Measurements from ENCODE around the gene KCNIP3.
A peak's percentile ranks its signal among the peaks of the same experiment; 100 is the strongest.
"Not testable (repeated sequence)": the region's sequence is repeated elsewhere in the genome, so short reads cannot be mapped to it uniquely, and the experiment has no call there.

The KCNIP3 gene

DNA sequence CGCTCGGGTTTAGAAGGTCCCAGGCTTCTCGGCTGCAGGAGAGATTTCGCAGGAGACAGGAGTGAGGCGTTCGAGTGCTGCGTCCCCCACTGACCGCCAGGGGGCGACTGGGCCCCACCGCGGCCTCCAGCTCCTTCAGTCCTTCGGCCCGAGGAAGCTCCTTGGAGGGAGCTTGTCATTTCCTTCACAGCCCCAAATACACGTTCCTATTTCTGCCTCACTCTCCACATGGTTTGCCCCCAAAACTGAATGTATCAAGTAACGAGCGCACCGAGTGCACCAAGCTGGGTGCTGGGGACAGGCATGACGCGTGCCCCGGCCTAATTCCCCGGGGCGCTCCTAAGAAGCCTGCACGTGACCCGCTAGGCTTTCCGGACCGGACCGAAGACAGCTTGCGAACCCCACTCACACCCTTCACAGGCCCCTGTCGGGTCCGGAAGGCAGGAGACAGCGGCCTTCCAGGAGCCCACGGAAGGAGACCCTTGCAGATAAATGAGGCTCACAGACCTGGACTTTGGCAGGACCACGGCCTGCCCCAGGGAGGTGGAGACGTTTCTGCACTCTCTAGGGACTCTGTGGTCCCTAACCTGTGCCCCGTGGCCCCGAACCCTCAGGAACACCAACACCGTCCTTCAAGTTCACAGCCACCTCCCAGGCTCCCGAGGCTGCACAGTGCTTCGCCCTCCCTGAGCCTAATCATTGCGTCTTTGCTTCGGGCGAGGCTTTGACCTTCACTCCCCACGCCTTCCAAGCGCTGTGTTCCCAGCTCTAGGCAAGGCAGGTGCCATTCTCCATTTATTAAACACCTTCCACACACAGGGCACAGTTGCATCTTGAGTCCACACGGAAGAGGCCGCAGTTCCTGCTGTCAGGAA, 92.3 kb downstream of the KCNIP3 start:
- DNase-seq = peak; percentile 6

DNA sequence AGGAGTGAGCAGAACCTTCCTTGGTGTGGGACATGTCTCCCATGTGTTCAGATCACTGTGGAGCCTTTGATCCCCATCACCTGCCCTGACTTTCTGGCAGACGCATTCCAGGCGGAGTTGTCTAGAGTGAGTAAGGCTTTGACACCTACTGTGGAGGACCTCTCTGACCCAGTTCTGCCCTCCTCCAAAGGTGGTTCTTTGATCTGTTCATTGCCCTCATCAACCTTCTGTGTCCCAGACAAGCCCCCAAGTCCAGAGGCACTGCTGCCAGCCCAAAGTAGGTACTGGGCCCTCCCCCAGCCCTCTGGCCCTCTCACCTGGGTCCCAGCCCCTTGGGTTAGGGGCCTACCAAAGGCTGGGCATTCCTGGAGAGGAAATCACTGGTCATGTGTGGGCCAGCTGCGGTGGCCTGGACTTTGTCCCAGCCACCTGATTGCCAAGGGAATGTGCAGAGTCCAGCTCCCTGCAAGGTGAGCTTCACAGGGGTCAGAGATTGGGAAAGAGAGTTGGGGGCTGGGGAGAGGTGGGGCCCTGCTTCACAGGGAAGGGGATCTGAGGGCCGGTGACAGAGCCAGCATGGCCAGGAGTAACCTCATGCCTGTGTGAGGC, 93.2 kb downstream of the KCNIP3 start:
- DNase-seq = no peak

DNA sequence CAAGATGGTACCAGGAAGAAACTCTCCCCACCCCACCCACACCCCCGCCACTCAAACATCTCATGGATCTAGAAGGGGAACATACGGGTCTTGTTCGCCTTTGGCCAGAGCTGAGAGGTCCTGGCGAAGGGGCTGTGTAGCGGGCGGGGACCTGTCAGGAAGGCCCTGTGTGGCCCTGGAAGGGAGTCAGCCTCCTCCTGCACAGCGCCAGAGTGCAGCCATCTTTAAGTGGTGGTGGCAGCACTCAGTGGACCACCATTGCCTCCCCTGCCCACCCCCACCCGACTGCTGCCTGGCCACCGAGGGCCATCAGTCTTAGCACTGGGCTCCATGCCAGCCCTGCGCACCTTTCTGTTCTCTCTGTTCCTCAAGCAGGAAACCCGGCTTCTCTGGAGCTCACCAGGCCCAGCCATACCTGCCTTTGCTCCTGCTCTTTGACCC, 93.8 kb downstream of the KCNIP3 start:
- DNase-seq = no peak

DNA sequence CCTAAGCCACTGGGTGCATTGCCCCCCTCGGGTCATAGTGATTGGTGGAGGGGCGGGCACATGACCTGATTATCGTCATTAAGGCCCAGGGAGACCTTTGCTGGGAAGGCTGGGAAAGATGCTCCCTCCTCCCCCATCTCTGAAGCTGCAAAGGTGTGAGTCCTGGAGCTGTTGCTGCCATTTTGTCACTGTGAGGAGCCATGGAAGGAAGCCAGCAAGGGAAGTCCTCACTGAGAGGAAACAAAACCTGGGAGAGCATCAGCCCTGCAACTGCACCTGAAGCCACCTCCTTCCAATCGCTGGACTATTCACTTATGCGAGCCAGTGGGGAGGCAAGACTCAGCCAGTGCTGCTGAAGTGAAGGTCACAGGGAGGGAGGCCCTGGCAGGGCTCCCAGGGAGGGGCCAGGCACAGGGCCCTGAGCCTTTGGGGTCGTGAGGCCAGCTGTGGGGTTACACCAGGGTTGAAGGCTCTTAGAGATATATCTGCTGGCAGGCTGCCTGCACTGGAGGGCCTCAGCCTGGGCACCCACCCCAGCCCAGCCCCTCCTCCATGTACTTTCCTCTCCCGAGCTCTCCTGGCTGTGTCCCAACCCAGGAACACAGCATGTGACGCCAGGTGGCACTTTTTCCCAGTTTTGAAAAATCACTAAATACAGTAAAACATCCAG, 94.6 kb downstream of the KCNIP3 start:
- no peak for DNase-seq

DNA sequence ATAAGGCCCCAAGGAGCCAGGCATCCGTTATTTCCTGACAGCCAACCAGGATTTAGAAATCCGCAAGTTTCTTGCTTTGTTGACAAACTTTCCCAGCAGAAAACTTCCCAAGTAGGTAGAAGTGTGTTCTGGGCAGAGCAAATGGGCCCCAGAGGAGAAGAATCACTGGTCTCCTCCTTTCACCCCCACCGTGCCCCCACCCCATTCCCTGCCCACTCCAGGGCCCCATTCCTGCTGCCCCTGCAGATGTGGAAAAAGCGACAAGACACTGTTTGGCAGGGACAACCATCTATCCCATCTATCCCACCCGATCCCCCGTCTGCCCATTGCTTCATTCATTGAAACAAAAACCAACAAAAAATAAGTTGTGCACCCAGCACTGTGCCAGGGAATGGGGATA, 95.2 kb downstream of the KCNIP3 start:
- no peak for DNase-seq

DNA sequence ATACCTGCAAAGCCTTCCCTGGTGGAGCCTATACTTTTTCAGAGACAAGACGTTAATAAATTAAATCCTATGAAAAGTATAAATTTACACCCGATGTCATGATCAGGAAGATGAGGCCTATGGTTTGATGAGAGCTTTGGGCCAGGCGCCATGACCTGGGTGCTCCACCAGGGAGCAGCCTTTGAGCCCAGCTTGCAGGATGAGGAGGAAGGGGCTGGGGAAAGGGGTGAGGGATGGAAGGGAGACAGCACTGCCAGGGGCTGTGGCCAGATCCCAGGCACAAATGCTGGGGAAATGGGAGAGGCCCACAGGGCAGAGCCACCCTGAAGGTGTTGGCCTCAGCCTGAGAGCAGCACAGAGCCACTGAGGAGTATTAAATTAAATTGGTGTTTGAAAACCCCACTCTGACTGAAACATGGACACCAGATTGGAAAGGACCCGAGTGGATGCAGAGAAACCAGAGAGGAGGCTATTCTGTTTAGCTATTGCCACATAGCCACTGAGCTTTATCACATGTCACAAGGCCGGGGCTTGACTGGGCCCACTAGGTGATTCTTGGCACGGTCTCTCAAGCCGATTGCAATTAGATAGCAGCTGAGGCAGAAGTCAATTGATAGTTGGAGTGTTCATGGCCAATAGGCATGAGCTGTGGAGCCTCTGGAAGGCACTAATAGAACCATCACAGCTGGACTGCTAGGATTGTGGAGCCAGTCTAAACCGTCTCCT, 95.7 kb downstream of the KCNIP3 start:
- DNase-seq = no peak

DNA sequence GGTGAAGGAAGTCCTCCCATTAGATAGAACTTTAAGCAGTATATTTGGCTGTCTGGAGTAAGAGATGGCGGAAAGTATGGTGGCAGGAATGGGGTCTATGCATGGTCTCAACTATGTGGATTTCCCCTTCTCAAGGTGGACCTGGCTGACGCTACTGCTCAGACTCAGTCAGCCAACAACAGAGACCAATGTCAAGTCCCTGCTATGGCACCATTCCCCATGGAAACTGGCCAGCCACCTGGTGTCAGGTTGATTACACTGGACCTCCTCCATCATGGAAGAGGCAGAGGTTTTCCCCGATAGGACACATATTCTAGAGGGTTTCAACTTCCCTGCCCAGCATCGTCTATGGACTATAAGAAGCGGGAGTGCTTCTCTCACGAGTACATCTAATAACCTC, 96.8 kb downstream of the KCNIP3 start:
- no peak for DNase-seq

DNA sequence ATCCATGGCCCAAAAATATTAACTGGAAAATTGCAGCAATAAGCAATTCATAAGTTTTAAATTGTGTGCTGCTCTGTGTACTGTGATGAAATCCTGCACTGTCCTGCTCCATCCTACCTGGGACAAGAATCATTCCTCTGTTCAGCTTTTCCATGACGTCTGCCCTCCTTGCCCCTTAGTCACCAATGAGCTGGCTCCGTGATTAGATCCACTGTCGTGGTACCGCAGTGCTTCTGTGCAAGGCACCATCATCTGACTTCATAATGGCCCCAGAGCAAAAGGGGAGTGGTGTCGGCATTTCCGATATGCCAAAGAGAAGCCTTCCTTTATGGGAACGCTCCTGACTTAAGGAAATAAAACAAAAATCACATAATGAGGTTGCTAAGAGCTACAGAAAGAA, 101.9 kb downstream of the KCNIP3 start:
- DNase-seq = no peak

DNA sequence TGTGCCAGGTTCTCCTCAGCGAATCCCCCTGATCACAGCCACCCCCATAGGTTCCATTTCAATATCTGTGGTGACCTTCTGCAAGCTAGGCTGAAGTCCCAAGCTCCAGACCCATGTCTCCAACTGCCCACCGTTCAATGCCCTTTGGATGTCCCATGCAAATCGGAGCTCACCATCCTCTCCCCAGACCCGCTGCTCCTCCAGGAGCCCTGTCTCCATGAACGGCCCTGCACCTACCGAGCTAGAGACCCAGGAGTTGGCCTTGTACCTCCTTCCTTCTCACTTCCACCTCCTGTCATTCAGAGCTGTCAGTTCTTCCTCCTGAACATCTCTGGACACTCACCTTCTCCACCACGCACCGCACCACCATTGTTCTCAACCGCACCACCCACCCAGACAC, 104.3 kb downstream of the KCNIP3 start:
- no peak for DNase-seq

DNA sequence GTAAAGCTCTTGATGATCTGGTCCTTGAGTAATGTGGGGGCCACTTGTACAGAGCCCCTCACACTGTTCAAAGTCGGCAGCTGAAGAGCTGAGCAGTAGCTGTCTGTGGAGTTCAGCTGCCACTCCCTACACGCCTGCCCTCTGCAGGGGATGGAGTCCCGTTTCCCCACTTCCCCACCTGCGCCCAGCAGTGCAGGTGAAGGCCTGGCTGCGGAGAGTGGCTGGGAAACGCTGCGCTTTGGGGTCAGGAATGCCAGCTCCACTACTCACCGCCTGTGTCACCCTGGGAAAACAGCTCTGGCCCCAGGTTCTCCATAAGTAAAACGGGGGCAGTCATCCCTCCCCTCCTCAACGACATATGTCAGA, 104.8 kb downstream of the KCNIP3 start:
- DNase-seq = not testable (repeated sequence)

DNA sequence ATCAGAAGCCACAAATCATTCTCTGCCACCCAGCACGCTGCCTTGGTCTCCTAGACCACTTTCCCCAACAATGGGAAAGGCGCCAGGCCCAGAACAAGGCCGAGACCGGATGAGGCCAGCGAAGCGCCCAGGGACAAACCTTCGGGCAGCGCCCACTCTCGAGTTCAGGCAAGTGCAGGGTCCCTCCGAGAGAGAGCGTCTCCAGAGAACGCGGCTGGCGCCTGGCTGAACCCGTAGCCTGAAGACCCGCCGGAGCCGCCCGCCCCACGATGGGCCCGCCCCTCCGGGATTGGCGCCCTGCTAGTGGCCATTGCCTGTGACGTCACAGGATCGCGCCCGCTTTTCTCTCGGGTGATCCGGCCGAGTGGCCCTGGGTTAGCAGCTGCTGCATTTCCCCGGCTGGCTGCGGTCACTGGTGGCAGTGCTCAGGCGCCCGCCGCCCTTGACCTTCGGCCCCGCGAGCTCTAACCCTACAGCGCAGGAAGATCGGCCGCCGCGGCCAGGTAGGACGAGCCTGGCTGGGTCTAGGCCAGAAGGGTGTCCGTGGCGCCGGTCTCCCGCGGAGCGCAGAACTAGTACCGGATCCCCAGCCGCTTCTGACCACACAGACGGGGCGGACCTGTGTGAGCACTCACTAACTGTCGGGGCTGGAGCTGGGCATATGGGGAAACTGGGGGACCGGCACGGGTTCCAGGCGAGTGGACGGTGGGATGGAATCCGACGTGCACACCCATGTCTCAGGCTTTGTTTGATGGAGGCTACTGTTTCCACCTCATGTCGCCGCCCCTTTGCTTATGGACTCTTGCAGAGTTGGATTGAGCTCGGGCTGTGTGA, 105.4 kb downstream of the KCNIP3 start, which contains the start of gene FAHD2A:
Gene FAHD2A (plus strand): TSS at position 339 of the 834 bp plus-strand sequence. CDS start 2,851 bp downstream, outside the sequence.
- peak; percentile 75 for DNase-seq

DNA sequence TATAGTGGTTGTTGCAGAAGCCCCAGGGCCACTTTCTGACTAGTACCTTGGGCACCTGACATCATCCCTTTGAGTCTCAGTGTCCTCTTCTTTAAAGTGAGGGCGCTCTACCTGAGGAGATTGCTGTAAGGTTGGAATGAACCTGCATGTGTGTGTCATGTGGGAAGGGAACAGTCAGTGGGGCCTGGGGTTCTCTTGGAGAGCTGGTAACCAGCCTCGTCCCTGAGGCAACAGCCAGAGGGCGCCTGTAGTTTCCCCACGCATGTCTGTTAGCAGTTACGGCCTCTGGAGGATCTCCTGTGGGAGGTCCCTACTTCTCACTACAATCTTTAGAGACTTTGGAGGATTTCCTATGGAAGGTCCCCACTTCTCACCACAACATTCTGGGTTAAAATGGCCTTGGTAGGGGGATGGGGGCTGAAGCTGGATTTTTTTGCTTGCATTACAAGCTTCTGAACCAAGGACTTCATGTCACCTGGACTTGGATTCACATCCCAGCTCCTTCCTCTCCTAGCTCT, 106.1 kb downstream of the KCNIP3 start:
- DNase-seq = peak; percentile 22

DNA sequence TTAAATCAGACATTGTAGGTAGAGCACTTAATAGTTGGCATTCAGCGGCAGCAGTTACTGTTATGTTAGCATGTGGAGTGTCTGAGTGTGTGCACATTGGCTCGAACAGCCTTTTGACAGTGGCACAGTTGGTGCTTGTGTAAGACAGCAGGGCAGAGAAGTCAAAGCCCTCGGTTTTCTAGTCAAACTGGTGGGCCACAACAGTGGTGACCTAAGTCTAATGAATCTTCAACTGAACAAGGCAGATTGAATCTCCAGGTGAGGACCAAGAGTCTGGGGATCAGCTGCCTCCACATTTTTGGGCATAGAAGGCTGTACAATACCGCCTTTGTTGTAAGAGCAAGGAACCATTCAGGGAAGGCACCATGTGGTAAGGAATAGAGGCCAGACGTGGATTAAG, 106.7 kb downstream of the KCNIP3 start:
- not testable (repeated sequence) for DNase-seq

DNA sequence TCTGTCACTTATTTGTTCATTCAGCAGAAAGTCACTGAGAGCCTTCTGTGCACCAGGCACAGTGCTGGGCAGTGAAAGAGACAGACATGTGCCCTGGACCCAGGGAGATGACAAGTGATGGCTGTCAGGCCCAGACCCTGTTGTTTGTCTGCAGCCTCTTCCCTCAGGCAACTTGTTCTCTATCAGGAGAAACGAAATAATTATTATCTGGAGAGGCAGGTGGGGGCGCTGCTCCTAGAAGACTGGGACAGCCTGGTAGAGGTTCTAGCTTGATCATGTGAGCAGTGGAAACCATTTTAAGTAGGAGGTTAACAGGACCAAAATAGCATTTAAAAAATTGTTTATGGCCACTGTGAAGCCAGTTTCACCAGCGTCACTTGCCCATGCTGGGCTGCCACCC, 107.5 kb downstream of the KCNIP3 start:
- DNase-seq = not testable (repeated sequence)

DNA sequence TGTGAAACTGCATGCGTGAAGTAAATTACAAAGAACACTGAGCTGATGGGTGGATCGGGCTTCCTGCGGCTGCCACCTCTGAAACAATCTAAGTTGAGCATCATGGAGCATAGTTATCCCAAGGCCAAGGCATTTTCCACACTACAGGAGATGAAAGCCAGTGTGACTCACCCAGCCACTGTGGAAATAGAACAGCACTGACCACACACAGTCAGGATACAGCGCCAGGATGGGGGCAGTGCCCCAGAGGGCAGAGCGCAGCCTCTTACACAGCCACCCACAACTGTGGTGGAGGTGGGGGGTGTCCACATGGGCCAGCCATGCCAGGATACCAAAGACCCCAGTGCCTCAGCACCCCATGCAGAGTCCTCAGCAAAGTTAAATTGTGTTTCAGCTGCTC, 114.1 kb downstream of the KCNIP3 start:
- peak; percentile 2 for DNase-seq

DNA sequence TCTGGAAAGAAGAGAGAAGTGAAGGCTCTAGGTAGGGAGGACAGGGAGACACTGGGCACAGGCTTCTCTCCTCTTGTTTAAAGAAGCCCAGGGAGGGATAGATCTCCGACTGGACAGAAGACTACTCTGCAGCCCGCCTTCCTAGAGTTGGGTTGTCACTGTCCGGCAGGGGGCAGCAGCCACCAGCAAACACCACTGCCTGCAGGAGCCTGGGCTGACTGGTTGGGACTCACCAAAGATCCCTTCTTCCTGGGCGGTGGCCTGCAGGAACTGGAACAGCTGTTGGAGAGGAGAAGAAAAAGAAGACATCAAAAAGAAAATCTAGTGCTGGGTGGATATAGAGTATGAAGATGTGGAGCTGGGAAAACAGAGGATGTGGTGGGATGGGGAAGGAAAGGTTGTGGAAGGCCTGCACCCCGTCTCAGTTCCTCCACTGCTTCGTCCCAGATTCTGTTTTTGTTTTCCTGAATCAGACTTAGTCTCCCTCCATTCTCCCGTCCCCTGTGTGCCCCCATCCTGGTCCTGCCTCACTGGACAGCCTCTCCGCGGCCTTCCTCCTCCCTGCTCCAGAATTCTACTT, 117.0 kb downstream of the KCNIP3 start:
- DNase-seq = peak; percentile 59

DNA sequence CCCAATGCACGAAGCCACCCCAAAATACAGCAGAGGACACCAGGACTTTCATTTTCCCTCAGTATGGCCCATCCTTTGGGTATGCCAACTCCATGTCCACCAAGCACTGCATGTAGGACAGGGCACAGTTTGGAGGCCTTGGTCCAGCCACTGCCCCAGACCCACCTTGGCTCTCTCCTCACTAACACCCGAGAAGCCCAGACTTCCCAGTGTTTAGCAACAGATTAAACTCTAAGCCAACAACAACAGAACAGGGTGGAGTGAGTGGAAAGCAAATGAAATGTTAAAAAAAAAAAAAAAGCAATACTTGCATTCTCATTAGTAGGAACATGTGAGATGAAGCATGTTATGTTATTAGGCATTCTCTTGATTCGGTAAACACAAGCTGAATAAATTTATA, 118.0 kb downstream of the KCNIP3 start:
- not testable (repeated sequence) for DNase-seq

DNA sequence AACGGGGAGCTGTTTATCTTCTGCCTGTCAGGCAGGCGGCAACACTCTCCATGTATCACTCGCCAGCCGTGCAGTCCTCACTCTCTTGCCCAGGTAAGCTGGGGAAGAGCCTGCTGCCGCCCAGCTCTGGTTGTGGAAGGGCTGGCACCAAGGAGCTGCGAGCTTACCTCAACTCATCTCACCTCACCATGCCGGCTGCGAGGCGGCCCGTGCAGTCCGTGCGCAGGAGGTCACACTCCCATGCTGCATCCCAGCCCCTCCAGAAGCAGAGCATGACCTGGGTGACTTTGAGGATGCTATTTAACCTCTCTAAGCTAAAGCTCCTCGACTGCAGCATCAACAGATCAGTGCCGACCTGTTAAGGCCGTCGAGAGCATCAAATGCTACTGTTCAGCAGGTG, 118.4 kb downstream of the KCNIP3 start:
- not testable (repeated sequence) for DNase-seq

DNA sequence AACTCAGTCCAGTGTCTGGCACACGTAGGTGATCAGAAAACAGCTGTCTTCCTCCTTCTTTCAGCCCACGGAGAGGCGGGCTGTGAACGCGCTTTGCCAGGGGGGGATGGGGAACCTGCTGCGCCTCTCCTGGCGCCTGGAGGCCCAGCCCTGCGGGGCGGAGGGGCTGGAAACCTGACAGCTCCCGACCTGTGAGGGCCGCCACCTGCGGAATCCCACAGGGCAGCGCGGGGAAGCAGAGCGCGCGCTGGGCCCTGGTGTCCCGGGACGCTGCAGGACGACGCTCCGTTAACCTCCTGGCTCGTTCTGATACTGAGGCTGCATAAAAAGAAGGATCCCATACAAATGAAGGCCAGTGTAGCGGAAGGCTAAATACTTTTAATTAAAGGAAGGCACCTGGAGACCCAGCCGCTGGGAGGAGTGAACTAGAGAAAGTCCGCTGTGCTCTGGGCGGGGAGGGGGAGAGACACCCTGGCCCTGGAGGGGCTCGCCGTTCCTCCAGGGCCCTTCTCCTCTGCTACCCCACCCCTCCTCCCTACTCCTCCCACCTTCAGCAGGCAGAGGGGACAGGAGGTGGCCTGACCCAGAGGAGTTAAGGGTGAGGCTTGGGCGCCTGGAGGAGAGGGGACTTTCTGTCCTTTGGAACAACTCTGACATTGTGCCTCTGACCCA, 130.2 kb downstream of the KCNIP3 start:
- DNase-seq = not testable (repeated sequence)

DNA sequence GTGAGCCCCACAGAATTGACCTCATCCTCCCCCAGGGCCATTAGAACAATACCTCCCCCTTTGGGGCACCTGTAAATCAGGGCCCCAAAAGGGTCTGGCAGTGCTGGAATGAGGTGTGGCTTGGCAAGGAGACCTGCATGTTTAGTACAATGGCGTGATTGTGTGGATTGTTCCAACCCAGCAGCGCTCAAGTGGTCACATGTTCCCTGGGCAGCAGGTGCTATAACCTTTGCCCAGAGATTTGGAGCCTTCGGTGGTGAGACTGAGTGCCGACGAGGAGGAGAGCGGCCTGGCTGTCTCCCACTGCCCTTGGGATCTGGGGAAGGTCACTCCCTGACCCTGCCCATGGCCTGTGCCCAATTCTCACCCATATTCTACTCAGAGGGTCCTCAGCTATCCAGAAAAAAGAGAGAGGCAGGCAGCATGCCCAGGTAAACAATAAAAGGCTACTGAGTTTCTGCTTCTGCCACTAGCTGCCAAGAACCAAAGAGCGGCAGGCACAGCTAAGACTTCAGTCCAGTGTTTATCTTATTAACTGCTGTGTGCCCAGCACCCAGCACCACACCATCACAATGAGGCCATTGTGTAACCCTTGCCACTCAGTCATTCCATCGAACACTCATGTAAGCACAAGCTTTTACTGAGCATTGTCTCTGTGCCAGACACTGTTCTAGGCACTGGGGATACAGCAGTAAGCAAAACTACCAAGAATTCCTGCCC, 132.8 kb downstream of the KCNIP3 start:
- not testable (repeated sequence) for DNase-seq

All from kidney glomerular epithelial cell (primary cell).